Measurements from ENCODE around the gene EPM2A. TPM values are rescaled to one million over a fixed set of nuclear protein-coding genes. Genes with fewer than 3 reads are reported as not detected.

The EPM2A gene
- total and polyA plus RNA-seq, 8 donors: 3.4 to 60.8 (median 17.2) TPM

GRCh38 chr6:145727817-145728388 is 7.4 kb downstream of the EPM2A start:
- H3K27ac ChIP-seq: no peak overlapping the region
- no peak overlapping the region for H3K4me3 ChIP-seq
- intact Hi-C loops (cut with DNase I; ENCODE audit: low total_unique reads): no loop called here

DNA sequence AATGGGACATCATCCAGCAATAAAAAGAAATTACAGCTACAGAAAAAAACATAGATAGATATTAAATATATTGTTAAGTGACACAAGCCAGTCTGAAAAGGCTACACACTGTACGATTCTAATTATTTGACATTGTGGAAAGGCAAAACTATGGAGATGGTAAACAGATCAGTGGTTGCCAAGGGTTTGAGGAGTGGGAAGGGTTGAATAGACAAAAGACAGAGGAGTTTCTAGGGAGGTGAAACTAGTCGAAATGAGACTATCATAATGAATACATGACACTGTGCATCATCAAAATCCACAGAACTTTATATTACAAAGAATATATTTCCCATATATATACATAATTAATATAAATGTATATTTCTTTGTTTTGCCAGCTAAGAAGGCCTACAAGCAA is 9.8 kb downstream of the EPM2A start:
- intact Hi-C loops (cut with DNase I; ENCODE audit: low total_unique reads): no loop called here

More at GRCh38 chr6:145727817-145728388, 7.4 kb downstream of the EPM2A start:
- WGBS, 5 donors: 78 to 87% (median 81%) methylated on average over 5 of the region's 5 CpGs
- peaks cover 0 to 12% (median 0%) of the 10 kb centered on the region in 4 donors for H3K36me3 ChIP-seq
- peaks cover 0 to 23% (median 5%) of the 10 kb centered on the region in 4 donors for H3K9me3 ChIP-seq
- no peaks in the 10 kb centered on the region for H3K27me3 ChIP-seq
- DNase-seq: no peak
- peaks cover 0 to 11% (median 5%) of the 10 kb centered on the region in 4 donors for H3K4me1 ChIP-seq
- TF ChIP-seq POLR2AphosphoS5 (IDR thresholded peaks at IDR 0.05) (no peak), EP300 (IDR thresholded peaks at IDR 0.05) (no peak), POLR2A (IDR thresholded peaks at IDR 0.05) (no peak)
- TF ChIP-seq, protein P1, sequence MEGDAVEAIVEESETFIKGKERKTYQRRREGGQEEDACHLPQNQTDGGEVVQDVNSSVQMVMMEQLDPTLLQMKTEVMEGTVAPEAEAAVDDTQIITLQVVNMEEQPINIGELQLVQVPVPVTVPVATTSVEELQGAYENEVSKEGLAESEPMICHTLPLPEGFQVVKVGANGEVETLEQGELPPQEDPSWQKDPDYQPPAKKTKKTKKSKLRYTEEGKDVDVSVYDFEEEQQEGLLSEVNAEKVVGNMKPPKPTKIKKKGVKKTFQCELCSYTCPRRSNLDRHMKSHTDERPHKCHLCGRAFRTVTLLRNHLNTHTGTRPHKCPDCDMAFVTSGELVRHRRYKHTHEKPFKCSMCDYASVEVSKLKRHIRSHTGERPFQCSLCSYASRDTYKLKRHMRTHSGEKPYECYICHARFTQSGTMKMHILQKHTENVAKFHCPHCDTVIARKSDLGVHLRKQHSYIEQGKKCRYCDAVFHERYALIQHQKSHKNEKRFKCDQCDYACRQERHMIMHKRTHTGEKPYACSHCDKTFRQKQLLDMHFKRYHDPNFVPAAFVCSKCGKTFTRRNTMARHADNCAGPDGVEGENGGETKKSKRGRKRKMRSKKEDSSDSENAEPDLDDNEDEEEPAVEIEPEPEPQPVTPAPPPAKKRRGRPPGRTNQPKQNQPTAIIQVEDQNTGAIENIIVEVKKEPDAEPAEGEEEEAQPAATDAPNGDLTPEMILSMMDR (IDR thresholded peaks at IDR 0.05): no peak

GRCh38 chr6:145723646-145724045 is 11.7 kb downstream of the EPM2A start:
- H3K27me3 ChIP-seq: no peaks in the 10 kb centered on the region
- H3K4me1 ChIP-seq: no peaks in the 10 kb centered on the region
- 73 to 82% (median 75%) methylated on average over 1 of the region's 1 CpG for WGBS, 5 donors
- H3K27ac ChIP-seq: no peak overlapping the region
- no peak for DNase-seq
- peaks cover 0 to 5% (median under 1%) of the 10 kb centered on the region in 4 donors for H3K36me3 ChIP-seq
- no peak overlapping the region for H3K4me3 ChIP-seq
- intact Hi-C loops (cut with DNase I; ENCODE audit: low total_unique reads): no loop called here
- peaks cover 0 to 20% (median 7%) of the 10 kb centered on the region in 4 donors for H3K9me3 ChIP-seq
- TF ChIP-seq, protein P1 (IDR thresholded peaks at IDR 0.05): no peak
- TF ChIP-seq POLR2AphosphoS5 (IDR thresholded peaks at IDR 0.05): no peak
- no peak for TF ChIP-seq EP300 (IDR thresholded peaks at IDR 0.05)
- TF ChIP-seq POLR2A (IDR thresholded peaks at IDR 0.05): no peak

More for the DNA sequence above, 9.8 kb downstream of the EPM2A start:
- H3K36me3 ChIP-seq: peaks cover 0 to 12% (median 2%) of the 10 kb centered on the region in 4 donors
- no peak for TF ChIP-seq POLR2AphosphoS5 (IDR thresholded peaks at IDR 0.05)
- TF ChIP-seq, protein P1 (IDR thresholded peaks at IDR 0.05): no peak
- no peak for TF ChIP-seq POLR2A (IDR thresholded peaks at IDR 0.05)
- no peak for TF ChIP-seq EP300 (IDR thresholded peaks at IDR 0.05)
- H3K27ac ChIP-seq: no peak overlapping the region
- no peak for DNase-seq
- H3K4me1 ChIP-seq: no peaks in the 10 kb centered on the region
- WGBS, 5 donors: 79 to 93% (median 86%) methylated on average over 2 of the region's 2 CpGs
- no peaks in the 10 kb centered on the region for H3K27me3 ChIP-seq
- H3K4me3 ChIP-seq: no peak overlapping the region
- H3K9me3 ChIP-seq: peaks cover 0 to 28% (median 7%) of the 10 kb centered on the region in 4 donors

DNA sequence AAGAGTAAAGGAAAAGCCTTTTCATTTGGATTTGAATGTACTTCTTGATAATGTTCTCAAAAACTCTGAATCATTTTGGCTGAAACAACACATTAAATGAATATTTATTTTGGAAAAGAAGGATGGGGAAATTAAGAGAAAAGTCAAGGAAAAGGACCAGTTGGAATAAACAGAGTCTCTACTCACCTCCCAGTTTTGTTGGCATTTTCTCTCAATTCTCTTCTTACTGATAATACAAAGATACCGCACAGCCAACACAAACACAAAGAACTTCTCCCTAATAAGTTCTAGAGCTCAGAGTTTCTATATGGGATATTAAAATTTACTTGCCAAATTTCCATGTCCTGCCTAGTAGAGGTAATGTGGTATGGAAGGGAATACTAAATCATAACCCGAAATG is 13.1 kb downstream of the EPM2A start:
- no peaks in the 10 kb centered on the region for H3K4me1 ChIP-seq
- peaks cover 0 to 17% (median 2%) of the 10 kb centered on the region in 4 donors for H3K9me3 ChIP-seq
- DNase-seq: no peak
- H3K27ac ChIP-seq: no peak overlapping the region
- WGBS, 5 donors: 95 to 99% (median 95%) methylated on average over 2 of the region's 2 CpGs
- intact Hi-C loops (cut with DNase I; ENCODE audit: low total_unique reads): no loop called here
- no peaks in the 10 kb centered on the region for H3K27me3 ChIP-seq
- TF ChIP-seq EP300 (IDR thresholded peaks at IDR 0.05) (no peak), POLR2A (IDR thresholded peaks at IDR 0.05) (no peak), POLR2AphosphoS5 (IDR thresholded peaks at IDR 0.05) (no peak)
- TF ChIP-seq, protein P1 (IDR thresholded peaks at IDR 0.05): no peak
- no peak overlapping the region for H3K4me3 ChIP-seq
- peaks cover 0 to 5% (median 0%) of the 10 kb centered on the region in 4 donors for H3K36me3 ChIP-seq

Measured in stomach (tissue), 9 donors.